Measurements from ENCODE around the gene KRT3.
"Not testable (repeated sequence)": the region's sequence is repeated elsewhere in the genome, so short reads cannot be mapped to it uniquely, and the experiment has no call there.

The KRT3 gene

DNA sequence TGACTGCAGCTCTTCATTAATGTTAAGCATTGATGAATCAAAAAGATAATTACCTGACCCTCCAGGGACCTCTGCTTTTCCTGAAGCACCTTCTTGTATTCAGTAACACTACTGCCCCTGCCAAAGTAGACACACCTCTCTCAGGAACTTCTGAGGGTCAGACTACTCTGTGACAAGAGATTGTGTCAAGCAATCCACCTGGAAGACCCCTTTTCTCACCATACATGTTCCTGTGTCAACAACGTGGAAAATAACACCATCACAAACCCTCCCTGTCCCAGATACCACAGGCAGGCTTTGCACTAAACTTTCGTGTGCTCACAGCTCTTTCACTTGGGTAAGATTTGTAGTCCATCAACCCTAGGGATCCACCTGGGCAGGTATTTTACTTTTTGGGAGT lies 31.9 kb downstream of the KRT3 start:
- no peaks in the 10 kb centered on the region for H3K27me3 ChIP-seq (ENCODE audit: control insufficient read depth, low read length)
- no peak overlapping the region for H3K4me3 ChIP-seq (ENCODE audit: low read length)
- TF ChIP-seq, protein P1, sequence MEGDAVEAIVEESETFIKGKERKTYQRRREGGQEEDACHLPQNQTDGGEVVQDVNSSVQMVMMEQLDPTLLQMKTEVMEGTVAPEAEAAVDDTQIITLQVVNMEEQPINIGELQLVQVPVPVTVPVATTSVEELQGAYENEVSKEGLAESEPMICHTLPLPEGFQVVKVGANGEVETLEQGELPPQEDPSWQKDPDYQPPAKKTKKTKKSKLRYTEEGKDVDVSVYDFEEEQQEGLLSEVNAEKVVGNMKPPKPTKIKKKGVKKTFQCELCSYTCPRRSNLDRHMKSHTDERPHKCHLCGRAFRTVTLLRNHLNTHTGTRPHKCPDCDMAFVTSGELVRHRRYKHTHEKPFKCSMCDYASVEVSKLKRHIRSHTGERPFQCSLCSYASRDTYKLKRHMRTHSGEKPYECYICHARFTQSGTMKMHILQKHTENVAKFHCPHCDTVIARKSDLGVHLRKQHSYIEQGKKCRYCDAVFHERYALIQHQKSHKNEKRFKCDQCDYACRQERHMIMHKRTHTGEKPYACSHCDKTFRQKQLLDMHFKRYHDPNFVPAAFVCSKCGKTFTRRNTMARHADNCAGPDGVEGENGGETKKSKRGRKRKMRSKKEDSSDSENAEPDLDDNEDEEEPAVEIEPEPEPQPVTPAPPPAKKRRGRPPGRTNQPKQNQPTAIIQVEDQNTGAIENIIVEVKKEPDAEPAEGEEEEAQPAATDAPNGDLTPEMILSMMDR (IDR thresholded peaks at IDR 0.05; ENCODE audit: low read depth, low read length, poor library complexity, severe bottlenecking) = no peak
- no peaks in the 10 kb centered on the region for H3K4me1 ChIP-seq (ENCODE audit: control insufficient read depth, low read length)
- H3K4me2 ChIP-seq (ENCODE audit: low read length) = no peak overlapping the region
- H3K36me3 ChIP-seq (ENCODE audit: control insufficient read depth, low read length) = no peaks in the 10 kb centered on the region
- no peak overlapping the region for H3K27ac ChIP-seq (ENCODE audit: low read depth, low read length)
- no peaks in the 10 kb centered on the region for H3F3A ChIP-seq (ENCODE audit: control insufficient read depth, insufficient read depth)
- H3K9me3 ChIP-seq (ENCODE audit: control insufficient read depth, insufficient read depth, low read length) = peaks cover 11% of the 10 kb centered on the region; the same call in 1 of the 2 replicates
- no peaks in the 10 kb centered on the region for H3K79me2 ChIP-seq (ENCODE audit: control insufficient read depth, low read length)
- H3K9me2 ChIP-seq (replicated peaks; ENCODE audit: control insufficient read depth, low read length) = no peaks in the 10 kb centered on the region
- no peaks in the 10 kb centered on the region for H4K20me1 ChIP-seq (ENCODE audit: control insufficient read depth, insufficient read depth, low read depth, low read length)

DNA sequence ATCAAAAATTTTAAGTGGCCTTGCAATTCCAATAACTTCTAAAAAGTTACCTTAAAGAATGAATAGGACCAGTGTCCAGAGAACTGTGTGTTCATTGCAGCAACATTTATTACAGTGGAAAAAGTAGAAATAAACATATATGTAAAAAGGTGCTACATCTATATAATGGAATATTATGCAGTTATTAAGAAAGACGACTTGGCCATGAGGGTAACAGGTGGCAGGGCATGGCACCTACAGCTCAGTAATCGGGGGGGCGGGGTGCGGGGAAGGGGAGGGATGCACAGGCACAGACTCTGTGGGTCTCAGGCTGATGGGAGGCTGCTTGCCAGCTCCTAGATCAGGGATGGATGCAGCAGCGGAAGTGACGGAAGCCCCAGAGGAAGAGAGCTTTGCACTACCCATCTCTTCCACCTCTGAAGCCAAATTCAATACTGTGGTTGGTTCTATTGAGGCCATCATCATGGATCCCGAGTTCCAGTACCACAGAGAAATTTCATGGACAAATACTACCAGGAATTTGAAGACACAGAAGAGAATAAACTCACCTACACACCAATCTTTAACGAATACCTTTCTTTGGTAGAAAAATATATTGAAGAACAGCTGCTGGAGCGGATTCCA lies 32.8 kb downstream of the KRT3 start:
- Histone ChIP-seq H3K36me3 (ENCODE audit: control insufficient read depth, low read length) (no peaks in the 10 kb centered on the region), H3K9me2 (replicated peaks; ENCODE audit: control insufficient read depth, low read length) (no peaks in the 10 kb centered on the region)
- TF ChIP-seq, protein P1 (IDR thresholded peaks at IDR 0.05; ENCODE audit: low read depth, low read length, poor library complexity, severe bottlenecking) = no peak
- TF ChIP-seq EZH2phosphoT487 (IDR thresholded peaks at IDR 0.05; ENCODE audit: borderline replicate concordance, low read length) = no peak

DNA sequence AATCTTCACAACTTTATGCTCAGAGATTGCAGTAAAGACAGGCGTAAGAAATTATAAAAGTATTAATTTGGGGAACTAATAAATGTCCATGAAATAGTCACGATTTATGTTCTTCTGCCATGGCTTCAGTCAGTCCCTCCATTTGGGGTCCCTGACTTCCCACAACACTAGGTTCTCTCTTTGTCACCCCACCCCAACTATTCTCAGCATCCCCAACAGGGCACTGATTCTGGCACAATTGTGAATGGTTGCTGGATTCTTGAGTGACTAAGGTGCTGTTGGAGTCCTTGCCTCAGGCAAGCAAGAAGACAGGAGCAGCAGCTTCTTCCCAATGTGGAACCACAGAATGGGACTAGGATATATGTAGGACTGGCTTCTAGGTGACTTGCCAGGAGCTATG lies 34.1 kb downstream of the KRT3 start:
- H3K9me2 ChIP-seq (replicated peaks; ENCODE audit: control insufficient read depth, low read length) = no peaks in the 10 kb centered on the region
- H3K79me2 ChIP-seq (ENCODE audit: control insufficient read depth, low read length) = no peaks in the 10 kb centered on the region
- peaks cover 7% of the 10 kb centered on the region; the same call in 1 of the 2 replicates for H3K27me3 ChIP-seq (ENCODE audit: control insufficient read depth, low read length)
- no peaks in the 10 kb centered on the region for H3K4me1 ChIP-seq (ENCODE audit: control insufficient read depth, low read length)
- TF ChIP-seq, protein P1 (IDR thresholded peaks at IDR 0.05; ENCODE audit: low read depth, low read length, poor library complexity, severe bottlenecking) = no peak
- no peak for TF ChIP-seq EZH2phosphoT487 (IDR thresholded peaks at IDR 0.05; ENCODE audit: borderline replicate concordance, low read length)
- no peak overlapping the region for H3K4me2 ChIP-seq (ENCODE audit: low read length)
- no peaks in the 10 kb centered on the region for H3K36me3 ChIP-seq (ENCODE audit: control insufficient read depth, low read length)
- no peak overlapping the region for H3K4me3 ChIP-seq (ENCODE audit: low read length)
- H4K20me1 ChIP-seq (ENCODE audit: control insufficient read depth, insufficient read depth, low read depth, low read length) = no peaks in the 10 kb centered on the region
- no peaks in the 10 kb centered on the region for H3F3A ChIP-seq (ENCODE audit: control insufficient read depth, insufficient read depth)
- H3K27ac ChIP-seq (ENCODE audit: low read depth, low read length) = no peak overlapping the region
- H3K9me3 ChIP-seq (ENCODE audit: control insufficient read depth, insufficient read depth, low read length) = peaks cover 11% of the 10 kb centered on the region; the same call in 1 of the 2 replicates

More for the DNA sequence above, 32.8 kb downstream of the KRT3 start:
- no peak overlapping the region for H3K27ac ChIP-seq (ENCODE audit: low read depth, low read length)
- no peaks in the 10 kb centered on the region for H3F3A ChIP-seq (ENCODE audit: control insufficient read depth, insufficient read depth)
- no peak overlapping the region for H3K4me3 ChIP-seq (ENCODE audit: low read length)
- no peaks in the 10 kb centered on the region for H3K4me1 ChIP-seq (ENCODE audit: control insufficient read depth, low read length)
- no peaks in the 10 kb centered on the region for H3K79me2 ChIP-seq (ENCODE audit: control insufficient read depth, low read length)
- no peak overlapping the region for H3K4me2 ChIP-seq (ENCODE audit: low read length)
- peaks cover 11% of the 10 kb centered on the region; the same call in 1 of the 2 replicates for H3K9me3 ChIP-seq (ENCODE audit: control insufficient read depth, insufficient read depth, low read length)
- H4K20me1 ChIP-seq (ENCODE audit: control insufficient read depth, insufficient read depth, low read depth, low read length) = no peaks in the 10 kb centered on the region
- H3K27me3 ChIP-seq (ENCODE audit: control insufficient read depth, low read length) = peaks cover 7% of the 10 kb centered on the region; the same call in 1 of the 2 replicates

DNA sequence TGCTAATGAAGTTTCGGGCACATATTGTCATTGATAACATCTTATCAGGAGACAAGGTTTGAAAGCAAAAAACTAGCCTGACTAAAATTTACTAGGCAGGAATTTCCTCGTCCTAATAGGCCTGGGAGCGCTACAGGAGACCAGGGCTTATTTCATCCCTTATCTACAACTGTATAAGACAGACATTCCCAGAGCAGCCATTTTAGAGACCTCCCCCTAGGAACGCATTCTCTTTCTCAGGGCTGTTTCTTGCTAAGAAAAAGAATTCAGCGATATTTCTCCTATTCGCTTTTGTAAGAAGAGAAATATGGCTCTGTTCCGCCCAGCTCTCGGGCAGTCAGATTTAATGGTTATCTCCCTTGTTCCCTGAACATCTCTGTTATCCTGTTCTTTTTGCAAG lies 34.7 kb downstream of the KRT3 start:
- not testable (repeated sequence) for H3K27ac ChIP-seq (ENCODE audit: low read depth, low read length); H3K79me2 ChIP-seq (ENCODE audit: control insufficient read depth, low read length); H3K27me3 ChIP-seq (ENCODE audit: control insufficient read depth, low read length); H3K9me2 ChIP-seq (replicated peaks; ENCODE audit: control insufficient read depth, low read length); H3K4me2 ChIP-seq (ENCODE audit: low read length); H3K36me3 ChIP-seq (ENCODE audit: control insufficient read depth, low read length); H4K20me1 ChIP-seq (ENCODE audit: control insufficient read depth, insufficient read depth, low read depth, low read length); H3K4me3 ChIP-seq (ENCODE audit: low read length); H3F3A ChIP-seq (ENCODE audit: control insufficient read depth, insufficient read depth); H3K4me1 ChIP-seq (ENCODE audit: control insufficient read depth, low read length)
- peaks cover 11% of the 10 kb centered on the region; the same call in 1 of the 2 replicates for H3K9me3 ChIP-seq (ENCODE audit: control insufficient read depth, insufficient read depth, low read length)

All from DOHH2 (cell line).